WTC11 (cell line): Measurements from ENCODE around the gene NCOA3. TPM values are rescaled to one million over a fixed set of nuclear protein-coding genes. Genes with fewer than 3 reads are reported as not detected.
A peak's percentile ranks its signal among the peaks of the same experiment; 100 is the strongest.

ENCODE experiments used
- ATAC-seq: fragments of 200-7000 bp; cut with Tn5 transposase; 2 replicates; pipeline ENCODE4 v1.10.0; 2021; ENCODE audit warnings: mild to moderate bottlenecking, moderate library complexity
- CTCF ChIA-PET: fragments of 300-600 bp; sonication (Branson Sonifier 250); formaldehyde crosslinking; loops from one replicate; lab custom pipeline; 2021; ENCODE audit warnings: antibody characterized with exemption; lab: Charles Lee
- POLR2A ChIA-PET: fragments of 350-600 bp; sonication (Branson Sonifier 250); formaldehyde crosslinking; loops from one replicate; lab custom pipeline; 2021; ENCODE audit warnings: antibody characterized with exemption; lab: Charles Lee
- DNase-seq: peaks from one replicate; pipeline ENCODE4 v3.0.0; 2021; ENCODE audit warnings: low spot score
- H3K27ac Mint-ChIP-seq: 2 replicates; pipeline ENCODE4 v1.8.0; 2021; ENCODE audit warnings: mixed read lengths
- H3K27me3 Mint-ChIP-seq: 2 replicates; pipeline ENCODE4 v1.8.0; 2021; ENCODE audit warnings: low read depth, mild to moderate bottlenecking, moderate library complexity, mixed read lengths
- H3K36me3 Mint-ChIP-seq: 2 replicates; pipeline ENCODE4 v1.8.0; 2021; ENCODE audit warnings: mixed read lengths
- H3K4me1 Mint-ChIP-seq: 2 replicates; pipeline ENCODE4 v1.8.0; 2022; ENCODE audit warnings: mixed read lengths
- H3K4me3 Mint-ChIP-seq: 2 replicates; pipeline ENCODE4 v1.8.0; 2021; ENCODE audit warnings: mild to moderate bottlenecking, moderate library complexity, mixed read lengths
- H3K9me3 Mint-ChIP-seq: 2 replicates; pipeline ENCODE4 v1.8.0; 2021; ENCODE audit warnings: mixed read lengths
- AR ChIP-seq: fragments of 250-450 bp; sonication (Bioruptor Pico); IDR thresholded peaks from 2 replicates; pipeline ENCODE4 v1.9.0; 2021; ENCODE audit warnings: mild to moderate bottlenecking
- ATF1 ChIP-seq: sonication (generic); formaldehyde crosslinking; IDR thresholded peaks from 2 replicates; pipeline ENCODE4 v1.8.1; 2023; ENCODE audit warnings: mild to moderate bottlenecking, moderate library complexity, missing genetic modification reagents
- ATF3 ChIP-seq: sonication (generic); formaldehyde crosslinking; conservative IDR thresholded peaks from 2 replicates; pipeline ENCODE4 v1.8.1; 2022; ENCODE audit warnings: mild to moderate bottlenecking, missing genetic modification reagents
- CBFB ChIP-seq: sonication (generic); formaldehyde crosslinking; IDR thresholded peaks from 2 replicates; pipeline ENCODE4 v1.8.1; 2022; ENCODE audit warnings: mild to moderate bottlenecking, low read depth, missing genetic modification reagents
- ERG ChIP-seq: fragments of 250-450 bp; sonication (Bioruptor Pico); IDR thresholded peaks from 2 replicates; pipeline ENCODE4 v1.8.0; 2021; ENCODE audit warnings: mild to moderate bottlenecking
- FOXK1 ChIP-seq: sonication (generic); formaldehyde crosslinking; IDR thresholded peaks from 2 replicates; pipeline ENCODE4 v1.8.0; 2022; ENCODE audit warnings: mild to moderate bottlenecking, moderate library complexity, missing genetic modification reagents
- FOXP4 ChIP-seq: sonication (generic); formaldehyde crosslinking; IDR thresholded peaks from 2 replicates; pipeline ENCODE4 v1.8.0; 2022; ENCODE audit warnings: mild to moderate bottlenecking, missing genetic modification reagents
- HMGA2 ChIP-seq: fragments of 250-450 bp; sonication (Bioruptor Pico); IDR thresholded peaks from 2 replicates; pipeline ENCODE4 v1.4.0; 2021; ENCODE audit warnings: mild to moderate bottlenecking, moderate library complexity
- NFYB ChIP-seq: sonication (generic); formaldehyde crosslinking; conservative IDR thresholded peaks from 2 replicates; pipeline ENCODE4 v1.8.0; 2022; ENCODE audit warnings: low read depth, missing genetic modification reagents
- RELA ChIP-seq: sonication (generic); formaldehyde crosslinking; IDR thresholded peaks from 2 replicates; pipeline ENCODE4 v1.8.1; 2022; ENCODE audit warnings: missing genetic modification reagents, mild to moderate bottlenecking, borderline replicate concordance
- TP53 ChIP-seq: sonication (generic); formaldehyde crosslinking; IDR thresholded peaks from 2 replicates; pipeline ENCODE4 v1.8.1; 2023; ENCODE audit warnings: mild to moderate bottlenecking, missing genetic modification reagents
- ZBTB21 ChIP-seq: sonication (generic); formaldehyde crosslinking; IDR thresholded peaks from 2 replicates; pipeline ENCODE4 v1.8.1; 2023; ENCODE audit warnings: mild to moderate bottlenecking, missing genetic modification reagents, borderline replicate concordance
- ZBTB43 ChIP-seq: sonication (generic); formaldehyde crosslinking; IDR thresholded peaks from 2 replicates; pipeline ENCODE4 v1.8.1; 2023; ENCODE audit warnings: mild to moderate bottlenecking, missing genetic modification reagents
- ZNF121 ChIP-seq: sonication (generic); formaldehyde crosslinking; IDR thresholded peaks from 2 replicates; pipeline ENCODE4 v1.8.0; 2023; ENCODE audit warnings: missing genetic modification reagents
- ZNF138 ChIP-seq: sonication (generic); formaldehyde crosslinking; conservative IDR thresholded peaks from 2 replicates; pipeline ENCODE4 v1.8.1; 2022; ENCODE audit warnings: mild to moderate bottlenecking, moderate library complexity, missing genetic modification reagents
- ZNF219 ChIP-seq: sonication (generic); formaldehyde crosslinking; IDR thresholded peaks from 2 replicates; pipeline ENCODE4 v1.8.0; 2023; ENCODE audit warnings: missing genetic modification reagents, mild to moderate bottlenecking, borderline replicate concordance
- ZNF232 ChIP-seq: sonication (generic); formaldehyde crosslinking; IDR thresholded peaks from 2 replicates; pipeline ENCODE4 v1.8.0; 2022; ENCODE audit warnings: mild to moderate bottlenecking, missing genetic modification reagents
- ZNF263 ChIP-seq: sonication (generic); formaldehyde crosslinking; IDR thresholded peaks from 2 replicates; pipeline ENCODE4 v1.8.1; 2022; ENCODE audit warnings: low read depth, mild to moderate bottlenecking, moderate library complexity, missing genetic modification reagents
- ZNF671 ChIP-seq: fragments of 250-450 bp; sonication (Bioruptor Pico); IDR thresholded peaks from 2 replicates; pipeline ENCODE4 v1.8.0; 2021; ENCODE audit warnings: mild to moderate bottlenecking
- total RNA-seq: library from RNA; stranded (reverse); gene quantifications from 3 replicates; pipeline ENCODE4 v1.2.3, GENCODE V29; 2021

The NCOA3 gene
- total RNA-seq, 1 experiment from 2014 or later: 25.2 TPM

GRCh38 chr20:47675190-47676142, 173.8 kb downstream of the NCOA3 start (continued):
- TF ChIP-seq ZBTB43 (no peak), ZNF121 (CRISPR knock-in tag) (no peak), HMGA2 (CRISPR knock-in tag) (no peak), ZNF671 (no peak), NFYB (no peak)

- no peaks in the 10 kb centered on the region for H3K36me3 Mint-ChIP-seq
- no peak overlapping the region for H3K4me3 Mint-ChIP-seq
- H3K27ac Mint-ChIP-seq: peak overlapping the region; percentile 65; the same call in 1 of the 2 replicates
- TF ChIP-seq ZNF263: no peak
- peak; percentile 69; the same call in 1 of the 2 replicates for TF ChIP-seq ZNF121 (CRISPR knock-in tag)
- no peak for TF ChIP-seq ZNF219
- TF ChIP-seq, all 79 proteins: peak for 1
- POLR2A ChIA-PET: no interaction called here
- DNase-seq (peak; percentile 70), ATAC-seq (peak; percentile 74)
- CTCF ChIA-PET: interaction anchor here (0.7 to 4.7 kb wide), 12 partner anchors 10 to 944 kb away, joined by 3 to 53 read pairs (median 4); no protein-coding TSS in a partner anchor
- H3K4me1 Mint-ChIP-seq: peaks cover 17% of the 10 kb centered on the region
- H3K27me3 Mint-ChIP-seq: no peaks in the 10 kb centered on the region
- peaks cover 5% of the 10 kb centered on the region; the same call in 1 of the 2 replicates for H3K9me3 Mint-ChIP-seq
Observed at GRCh38 chr20:47676219-47676721, 174.6 kb downstream of the NCOA3 start.

GRCh38 chr20:47676912-47677634, 175.4 kb downstream of the NCOA3 start:
- ATAC-seq: no peak
- peaks cover 17% of the 10 kb centered on the region for H3K4me1 Mint-ChIP-seq
- H3K36me3 Mint-ChIP-seq: no peaks in the 10 kb centered on the region
- H3K4me3 Mint-ChIP-seq: no peak overlapping the region
- no peak for DNase-seq
- ChIA-PET POLR2A (no interaction called here), CTCF (interaction anchor here (0.8 to 4.7 kb wide), 15 partner anchors 10 to 944 kb away, joined by 3 to 53 read pairs (median 5); no protein-coding TSS in a partner anchor)
- no peak overlapping the region for H3K27ac Mint-ChIP-seq
- no peaks in the 10 kb centered on the region for H3K27me3 Mint-ChIP-seq
- peaks cover 5% of the 10 kb centered on the region; the same call in 1 of the 2 replicates for H3K9me3 Mint-ChIP-seq
- no peak for TF ChIP-seq ZNF232 (CRISPR knock-in tag)
- no peak for TF ChIP-seq ZNF138 (CRISPR knock-in tag)
- no peak for TF ChIP-seq FOXP4 (CRISPR knock-in tag)
- no peak for TF ChIP-seq ZBTB21 (CRISPR knock-in tag)
- TF ChIP-seq ERG (CRISPR knock-in tag): no peak
- no peak for TF ChIP-seq ZBTB43
- TF ChIP-seq AR (CRISPR knock-in tag): no peak
- TF ChIP-seq CBFB (CRISPR knock-in tag): no peak
- TF ChIP-seq ZNF121 (CRISPR knock-in tag): no peak
- TF ChIP-seq ATF1 (CRISPR knock-in tag): no peak
- no peak for TF ChIP-seq RELA (CRISPR knock-in tag)
- TF ChIP-seq FOXK1 (CRISPR knock-in tag): no peak
- TF ChIP-seq ATF3 (CRISPR knock-in tag): no peak
- no peak for TF ChIP-seq TP53
